DMS153 (cell line): Measurements from ENCODE around the gene C1QTNF12.

Experiments
- DNase-seq: peaks from one replicate; lab custom pipeline; 2025; lab: John Stamatoyannopoulos, UW

Gene C1QTNF12

DNA sequence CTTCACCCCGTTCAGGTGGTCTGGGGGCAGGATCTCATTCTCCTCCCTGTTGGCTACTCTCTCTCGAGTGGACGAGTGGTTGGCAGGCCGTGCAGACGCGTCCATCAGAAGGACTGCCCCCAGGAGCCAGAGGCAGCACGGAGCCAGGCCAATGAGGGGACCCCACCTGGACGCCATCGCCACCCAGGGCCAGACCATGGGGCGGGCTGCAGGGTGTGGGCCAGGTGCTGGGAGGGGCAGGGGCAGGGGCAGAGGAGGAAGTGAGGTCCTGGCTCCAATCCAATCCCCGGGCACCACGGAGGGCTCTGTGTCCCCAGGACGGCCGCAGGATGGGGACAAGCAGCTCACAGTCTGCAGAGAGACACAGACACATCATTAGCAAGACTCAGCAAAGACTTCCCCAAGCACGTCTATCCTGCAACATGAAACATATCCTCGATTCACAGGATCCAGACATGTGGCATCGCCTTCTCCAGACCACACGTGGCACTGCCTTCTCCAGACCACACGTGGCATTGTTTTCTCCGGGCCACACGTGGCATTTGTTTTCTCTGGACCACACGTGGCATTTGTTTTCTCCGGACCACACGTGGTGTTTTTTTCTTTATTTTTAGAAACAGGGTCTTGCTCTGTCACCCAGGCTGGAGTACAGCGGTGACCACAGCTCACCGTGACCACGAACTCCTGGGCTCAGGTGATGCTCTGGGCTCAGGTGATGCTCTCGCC, 17.8 kb downstream of the C1QTNF12 start:
- no peak for DNase-seq

DNA sequence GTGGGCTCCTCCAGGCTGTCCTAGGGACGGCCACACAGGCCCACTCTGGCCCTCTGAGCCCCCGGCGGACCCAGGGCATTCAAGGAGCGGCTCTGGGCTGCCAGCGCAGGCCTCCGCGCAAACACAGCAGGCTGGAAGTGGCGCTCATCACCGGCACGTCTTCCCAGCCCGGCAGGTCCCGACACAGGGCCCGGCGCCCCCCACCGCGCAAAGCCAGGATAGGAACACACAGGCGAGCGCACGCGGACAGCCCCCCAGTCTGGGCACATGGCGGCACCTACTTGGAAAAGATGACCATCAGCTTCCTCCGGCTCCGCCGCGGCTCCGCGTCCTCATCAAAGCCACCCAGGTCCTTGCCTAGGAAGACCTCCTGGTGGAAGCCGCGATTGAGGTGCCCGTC, 18.3 kb downstream of the C1QTNF12 start:
- DNase-seq: no peak

GRCh38 chr1:1227386-1227785, 19.1 kb downstream of the C1QTNF12 start:
- no peak for DNase-seq

DNA sequence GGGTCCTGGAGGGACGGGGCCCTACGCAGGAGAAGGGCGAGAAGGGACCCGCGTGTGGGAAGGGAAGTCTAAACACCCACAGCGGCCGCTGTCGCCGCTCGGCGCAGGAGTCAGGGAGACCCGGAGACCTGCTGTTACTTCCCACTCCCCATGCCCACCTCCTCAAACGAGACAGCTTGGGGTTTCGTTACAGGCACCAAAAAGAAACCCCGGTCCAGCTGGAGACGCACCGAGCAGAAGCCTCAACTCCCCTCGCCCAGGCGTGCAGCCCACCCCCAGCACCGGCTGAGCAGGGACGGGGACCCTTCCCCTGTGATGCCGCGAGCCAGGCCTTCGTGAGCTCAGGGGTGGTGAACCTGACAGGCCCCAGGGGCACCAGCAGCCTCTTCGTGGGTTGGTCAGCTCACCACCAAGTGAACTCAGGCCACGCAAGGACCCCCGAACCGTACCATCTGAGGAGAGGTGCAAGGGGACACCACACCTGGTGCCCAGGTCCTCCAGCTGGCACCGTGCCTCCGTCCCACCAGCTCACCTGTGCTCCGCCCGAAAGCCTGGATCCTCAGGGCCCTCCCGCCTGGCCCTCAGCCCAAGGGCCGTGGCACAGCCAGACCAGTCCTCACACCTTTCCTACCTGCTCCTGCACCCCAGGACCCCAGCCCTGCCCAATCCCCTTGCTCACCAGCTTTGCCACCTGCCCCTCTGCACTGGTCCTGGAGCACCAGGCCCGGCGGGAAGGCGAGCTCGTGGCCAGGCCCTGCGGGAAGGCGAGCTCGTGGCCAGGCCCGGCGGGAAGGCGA, 19.8 kb downstream of the C1QTNF12 start:
- DNase-seq: no peak

- DNase-seq: no peak
These were observed 20.6 kb downstream of the C1QTNF12 start for GRCh38 chr1:1225913-1226312.

DNA sequence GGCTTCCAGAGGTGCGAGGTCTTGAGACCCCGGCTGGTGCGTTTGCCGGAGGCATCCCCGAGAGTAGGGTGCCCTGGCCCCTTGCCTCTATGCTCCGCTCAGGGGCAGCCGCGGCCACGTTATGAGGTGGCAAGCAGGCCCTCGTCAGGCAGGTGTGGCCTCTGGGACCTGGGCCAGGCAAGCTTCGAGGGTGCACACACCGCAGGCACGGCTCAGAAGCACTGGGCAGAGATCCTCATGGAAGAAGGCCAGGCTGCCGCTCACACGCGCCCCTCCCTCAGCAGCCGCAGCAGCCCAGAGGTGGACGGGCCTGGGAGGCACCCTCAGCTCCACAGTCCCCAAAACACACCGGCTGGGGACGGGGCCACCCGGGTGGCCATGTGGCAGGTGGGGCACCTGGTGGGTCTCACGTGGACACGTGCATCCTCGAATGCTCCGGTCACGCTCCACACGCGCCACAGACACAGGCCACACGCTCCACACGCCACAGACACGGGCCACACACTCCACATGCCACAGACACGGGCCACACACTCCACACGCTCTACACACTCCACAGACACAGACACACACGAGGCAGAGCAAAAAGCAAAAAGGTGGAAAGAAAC, 21.2 kb downstream of the C1QTNF12 start:
- DNase-seq: no peak

- no peak for DNase-seq
These were observed 22.6 kb downstream of the C1QTNF12 start for GRCh38 chr1:1223891-1224290.

DNA sequence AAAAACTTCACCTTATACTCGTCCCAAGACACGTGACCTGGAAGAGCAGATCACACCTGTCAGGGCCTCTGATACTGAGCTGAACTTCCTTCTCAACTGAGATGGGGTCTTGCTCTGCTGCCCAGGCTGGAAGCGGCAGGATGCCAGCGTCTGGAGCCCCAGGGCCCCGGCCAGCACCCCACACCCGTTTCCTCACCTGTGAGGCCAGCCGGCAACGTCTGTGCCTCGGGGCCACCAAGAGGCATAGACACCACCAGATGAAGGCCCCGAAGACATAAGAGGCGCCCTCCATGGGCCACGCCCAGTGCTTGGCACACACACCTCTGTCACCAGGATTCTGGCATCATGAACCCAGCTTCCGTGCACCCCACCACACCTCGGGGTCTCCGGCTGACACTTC, 23.2 kb downstream of the C1QTNF12 start:
- DNase-seq: no peak

DNA sequence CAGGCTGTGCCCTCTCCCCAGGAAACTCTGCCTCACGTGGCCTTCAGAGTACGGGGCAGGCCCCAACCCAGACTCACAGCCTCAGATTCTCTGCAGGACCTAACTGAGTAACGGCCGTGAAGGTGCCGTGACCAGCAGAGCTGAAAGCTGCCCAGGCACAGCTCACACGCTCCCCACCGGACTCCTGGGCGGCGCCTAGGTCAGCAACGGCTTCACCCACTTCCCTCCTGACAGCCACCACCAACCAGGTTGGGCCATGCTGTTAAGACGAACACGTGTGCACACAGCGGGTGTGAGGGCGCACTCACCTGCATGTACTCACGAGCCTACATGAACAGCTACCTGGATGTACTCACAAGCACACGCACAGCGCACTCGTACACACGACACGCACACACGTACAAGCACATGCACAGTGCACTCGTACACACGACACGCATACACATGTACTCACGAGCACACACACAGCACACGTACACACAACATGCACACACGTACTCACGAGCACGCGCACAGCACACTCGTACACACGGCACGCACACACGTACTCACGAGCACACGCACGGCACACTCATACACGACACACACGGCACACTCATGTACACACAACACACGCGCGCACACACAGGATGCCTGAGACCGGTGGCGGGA, 23.8 kb downstream of the C1QTNF12 start:
- DNase-seq: no peak

DNA sequence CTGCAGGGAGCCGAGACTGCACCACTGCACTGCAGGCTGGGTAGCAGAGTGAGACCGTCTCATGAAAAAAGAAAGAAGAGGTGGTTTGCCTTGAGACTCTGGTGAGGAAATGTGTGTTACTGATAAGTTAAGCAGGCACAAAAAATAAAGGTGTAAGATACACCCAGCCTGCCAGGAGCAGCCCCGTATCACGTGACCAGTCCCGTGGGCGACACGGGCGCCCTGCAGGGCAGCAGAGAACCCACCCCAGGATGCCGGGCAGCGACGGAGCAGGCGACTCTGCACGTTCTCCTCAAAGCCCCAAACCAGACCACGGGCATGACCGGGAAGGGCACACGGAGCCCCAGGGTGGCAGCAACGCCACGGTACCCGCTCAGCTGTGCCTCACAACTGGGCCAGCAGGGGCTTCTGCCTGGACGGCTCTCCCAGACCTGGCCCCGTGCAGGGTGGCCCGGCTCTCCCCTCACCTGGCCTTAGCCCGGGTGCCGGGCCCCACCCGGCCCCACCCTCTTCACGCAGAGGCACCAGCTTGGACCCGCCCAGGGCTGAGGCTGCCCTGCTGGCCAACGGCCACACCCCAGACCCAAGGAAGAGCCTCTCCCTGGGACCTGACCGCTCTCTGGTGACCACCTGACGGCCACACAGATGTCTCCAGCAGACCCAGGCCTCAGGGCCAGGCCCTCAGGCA, 24.5 kb downstream of the C1QTNF12 start:
- DNase-seq: no peak

- no peak for DNase-seq
These were observed 26.3 kb downstream of the C1QTNF12 start for GRCh38 chr1:1220197-1220596.

DNA sequence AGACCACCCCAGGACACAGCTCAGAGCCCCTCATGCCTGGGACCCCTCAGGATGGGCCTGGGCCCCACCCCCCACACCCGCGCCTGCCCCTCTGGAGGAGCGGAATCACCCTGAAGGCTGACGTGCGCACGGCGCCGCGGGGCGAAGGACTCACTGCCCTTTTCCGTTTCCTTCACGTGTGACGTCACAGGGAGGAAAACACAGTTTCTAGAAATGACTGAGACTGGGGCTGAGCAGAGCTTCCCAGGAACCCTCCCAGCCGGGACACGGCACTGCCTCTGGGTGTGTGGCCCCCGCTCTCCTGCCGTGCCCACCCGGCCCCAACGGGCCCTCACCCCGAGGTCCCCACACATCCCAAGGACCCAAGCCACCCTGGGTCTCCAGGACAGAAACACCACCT, 27.2 kb downstream of the C1QTNF12 start:
- DNase-seq: no peak

DNA sequence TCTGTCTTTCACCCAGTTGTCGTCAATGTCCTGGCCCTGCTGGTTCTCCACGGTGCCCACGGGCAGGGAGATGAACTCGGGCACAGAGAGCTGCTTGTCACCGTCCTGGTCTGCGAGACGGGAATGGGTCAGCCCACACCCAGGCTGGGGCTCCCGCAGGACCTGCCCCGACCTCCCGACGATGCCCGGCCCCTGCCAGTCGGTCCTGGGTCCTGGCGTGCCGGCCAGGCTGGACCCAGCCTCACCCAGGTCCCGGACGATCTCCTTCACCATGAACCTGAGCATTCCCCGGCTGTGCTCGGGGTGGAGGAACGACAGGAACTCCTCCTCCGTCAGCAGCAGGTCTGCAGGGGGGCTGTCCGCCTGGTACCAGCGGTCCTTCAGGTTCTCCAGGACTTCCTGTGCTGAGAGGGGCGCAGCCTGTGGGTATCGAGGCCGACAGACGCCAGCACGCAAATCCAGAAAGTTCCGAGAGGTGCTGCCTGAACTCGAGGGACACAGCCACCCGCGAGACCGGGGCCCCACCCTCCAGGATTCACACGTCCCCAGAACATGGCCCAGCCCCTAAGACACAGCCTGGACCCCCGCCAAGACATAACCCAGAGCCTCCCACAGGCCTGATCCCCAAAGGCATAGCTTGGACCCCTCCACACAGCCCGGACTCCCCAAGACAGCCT, 27.9 kb downstream of the C1QTNF12 start:
- no peak for DNase-seq

GRCh38 chr1:1217621-1218523, 28.6 kb downstream of the C1QTNF12 start:
- DNase-seq: no peak

GRCh38 chr1:1216770-1217620, 29.5 kb downstream of the C1QTNF12 start:
- DNase-seq: no peak

GRCh38 chr1:1215881-1216605, 30.5 kb downstream of the C1QTNF12 start:
- no peak for DNase-seq

- no peak for DNase-seq
These were observed 31.3 kb downstream of the C1QTNF12 start for GRCh38 chr1:1215080-1215676.
